GM23248 (cell line): ENCODE data around the gene CAMK2D. TPM values are rescaled to one million over a fixed set of nuclear protein-coding genes. Genes with fewer than 3 reads are reported as not detected.

Experiments used
- DNase-seq: peaks from one replicate; pipeline ENCODE4 v3.0.0-alpha.2; 2015
- H2AFZ ChIP-seq: fragments of 200-600 bp; sonication (generic); 2 replicates; pipeline ENCODE4 v1.6.1; 2016; ENCODE audit warnings: antibody characterized with exemption
- H3F3A ChIP-seq: fragments of 200-600 bp; sonication (generic); 2 replicates; pipeline ENCODE4 v1.6.1; 2016; ENCODE audit warnings: mild to moderate bottlenecking, antibody characterized with exemption, mixed run types; ENCODE audit not compliant: insufficient read depth
- H3K27ac ChIP-seq: fragments of 200-600 bp; sonication (generic); 2 replicates; pipeline ENCODE4 v1.5.1; 2016; ENCODE audit warnings: mild to moderate bottlenecking
- H3K27me3 ChIP-seq: fragments of 200-600 bp; sonication (generic); replicated peaks from 2 replicates; pipeline ENCODE4 v1.6.1; 2016; ENCODE audit warnings: mild to moderate bottlenecking; ENCODE audit not compliant: insufficient read depth
- H3K36me3 ChIP-seq: fragments of 200-600 bp; sonication (generic); 2 replicates; pipeline ENCODE4 v1.6.1; 2016; ENCODE audit warnings: low read depth, mild to moderate bottlenecking
- H3K4me1 ChIP-seq: fragments of 200-600 bp; sonication (generic); 2 replicates; pipeline ENCODE4 v1.6.1; 2016; ENCODE audit warnings: mild to moderate bottlenecking; ENCODE audit not compliant: insufficient read depth
- H3K4me2 ChIP-seq: fragments of 200-600 bp; sonication (generic); one replicate; pipeline ENCODE4 v1.6.1; 2016; ENCODE audit warnings: mild to moderate bottlenecking; ENCODE audit not compliant: unreplicated experiment
- H3K4me3 ChIP-seq: fragments of 200-600 bp; sonication (generic); 2 replicates; pipeline ENCODE4 v1.5.1; 2016; ENCODE audit warnings: mild to moderate bottlenecking
- H3K79me2 ChIP-seq: fragments of 200-600 bp; sonication (generic); 2 replicates; pipeline ENCODE4 v1.6.1; 2016; ENCODE audit warnings: mild to moderate bottlenecking; ENCODE audit not compliant: insufficient read depth
- H3K9ac ChIP-seq: fragments of 200-600 bp; sonication (generic); 2 replicates; pipeline ENCODE4 v1.6.1; 2016; ENCODE audit warnings: mild to moderate bottlenecking
- H3K9me2 ChIP-seq: fragments of 200-600 bp; sonication (generic); 2 replicates; pipeline ENCODE4 v1.6.1; 2016; ENCODE audit warnings: mixed run types, mild to moderate bottlenecking, moderate library complexity; ENCODE audit not compliant: insufficient read depth
- H3K9me3 ChIP-seq: fragments of 200-600 bp; sonication (generic); one replicate; pipeline ENCODE4 v1.6.1; 2017; ENCODE audit warnings: low read depth
- H4K20me1 ChIP-seq: fragments of 200-600 bp; sonication (generic); 2 replicates; pipeline ENCODE4 v1.6.0; 2016; ENCODE audit not compliant: insufficient read depth
- EZH2 ChIP-seq: fragments of 200-600 bp; sonication (generic); IDR thresholded peaks from 2 replicates; pipeline ENCODE4 v1.6.1; 2018; ENCODE audit warnings: antibody characterized with exemption, mild to moderate bottlenecking; ENCODE audit not compliant: insufficient read depth, poor library complexity, severe bottlenecking
- EZH2phosphoT487 ChIP-seq: fragments of 200-600 bp; sonication (generic); IDR thresholded peaks from 2 replicates; pipeline ENCODE4 v1.6.1; 2018; ENCODE audit warnings: antibody characterized with exemption, moderate library complexity, mild to moderate bottlenecking, low read depth; ENCODE audit not compliant: insufficient read depth
- WGBS, 2 experiments: methylation state at CpG; one replicate each; pipeline ENCODE4 v1.1.6; 2015 to 2017; ENCODE audit warnings: low lambda C conversion rate in 2 of 2, low coverage in 1 of 2; ENCODE audit errors: missing lambda C conversion rate in 2 of 2; 5-methylcytosine and 5-hydroxymethylcytosine counted together
- in situ Hi-C: fragments of 300-500 bp; cut with MboI; formaldehyde crosslinking; loops from 2 replicates; pipeline ENCODE4 v1.15.0; 2020
- polyA plus RNA-seq: library from polyadenylated mRNA; unstranded; fragments of >200 nt; fragmentation: Nextera tagmentation; extraction: Ambion mirVana; gene quantifications from 2 replicates; pipeline ENCODE4 v1.2.1, GENCODE V29; 2016
- total RNA-seq: library from RNA; depleted of rRNA; stranded (reverse); fragments of >200 nt; shearing (Covaris generic); gene quantifications from 2 replicates; pipeline ENCODE4 v1.2.3, GENCODE V29; 2014

Gene CAMK2D
- total and polyA plus RNA-seq, 2 experiments from 2014 or later, result 78.8 to 94.5 TPM

GRCh38 chr4:113502476-113502875 lies 259.1 kb downstream of the CAMK2D start:
- Histone ChIP-seq H3K4me3 (no peak overlapping the region), H3K9me3 (no peaks in the 10 kb centered on the region), H3K4me2 (no peak overlapping the region), H3K4me1 (peaks cover 9% of the 10 kb centered on the region), H3K27me3 (no peaks in the 10 kb centered on the region), H3F3A (peaks cover 24% of the 10 kb centered on the region; the same call in 1 of the 2 replicates), H3K9me2 (no peaks in the 10 kb centered on the region), H4K20me1 (no peaks in the 10 kb centered on the region), H3K79me2 (no peaks in the 10 kb centered on the region), H2AFZ (no peak overlapping the region), H3K27ac (no peak overlapping the region), H3K9ac (no peak overlapping the region), H3K36me3 (peaks cover 23% of the 10 kb centered on the region)
- peak; percentile 58 for DNase-seq
- 96 to 98% methylated on average over 1 of the region's 1 CpG for WGBS, 2 experiments
- TF ChIP-seq EZH2 (no peak), EZH2phosphoT487 (no peak)
- in situ Hi-C loops, result no loop called here

GRCh38 chr4:113500424-113500823 lies 261.1 kb downstream of the CAMK2D start:
- Histone ChIP-seq H2AFZ (no peak overlapping the region), H3K4me3 (no peak overlapping the region), H3K27me3 (no peaks in the 10 kb centered on the region), H3K36me3 (peaks cover 16% of the 10 kb centered on the region; the same call in 1 of the 2 replicates), H3K9ac (no peak overlapping the region), H3F3A (peaks cover 24% of the 10 kb centered on the region; the same call in 1 of the 2 replicates), H4K20me1 (no peaks in the 10 kb centered on the region), H3K9me2 (no peaks in the 10 kb centered on the region), H3K4me2 (no peak overlapping the region), H3K9me3 (no peaks in the 10 kb centered on the region), H3K27ac (no peak overlapping the region), H3K79me2 (no peaks in the 10 kb centered on the region), H3K4me1 (peaks cover 9% of the 10 kb centered on the region)
- WGBS, 2 experiments, result 97 to 98% methylated on average over 4 of the region's 4 CpGs
- in situ Hi-C loops, result no loop called here
- no peak for DNase-seq
- no peak for TF ChIP-seq EZH2

- Histone ChIP-seq H3F3A (peaks cover 24% of the 10 kb centered on the region; the same call in 1 of the 2 replicates), H4K20me1 (no peaks in the 10 kb centered on the region), H3K9ac (no peak overlapping the region), H3K4me2 (no peak overlapping the region), H3K36me3 (peaks cover 15% of the 10 kb centered on the region; the same call in 1 of the 2 replicates), H3K27me3 (no peaks in the 10 kb centered on the region), H3K4me3 (no peak overlapping the region), H3K79me2 (no peaks in the 10 kb centered on the region), H3K9me3 (no peaks in the 10 kb centered on the region), H3K27ac (peak overlapping the region; percentile 54), H3K4me1 (peaks cover 9% of the 10 kb centered on the region), H2AFZ (no peak overlapping the region), H3K9me2 (no peaks in the 10 kb centered on the region)
- in situ Hi-C loops, result no loop called here
- DNase-seq, result peak; percentile 85
- TF ChIP-seq EZH2, result no peak
- no peak for TF ChIP-seq EZH2phosphoT487
- 76 to 85% methylated on average over 1 of the region's 1 CpG for whole genome bisulfite sequencing, 2 experiments
Measured at GRCh38 chr4:113499696-113500095, 261.8 kb downstream of the CAMK2D start.

- Histone ChIP-seq H3K9me3 (no peaks in the 10 kb centered on the region), H3K27ac (peak overlapping the region; percentile 54), H3K4me3 (no peak overlapping the region), H3K36me3 (peaks cover 11% of the 10 kb centered on the region; the same call in 1 of the 2 replicates), H3K79me2 (no peaks in the 10 kb centered on the region), H3K4me2 (no peak overlapping the region), H3K27me3 (no peaks in the 10 kb centered on the region), H3F3A (peaks cover 24% of the 10 kb centered on the region; the same call in 1 of the 2 replicates), H3K9ac (no peak overlapping the region), H4K20me1 (no peaks in the 10 kb centered on the region), H3K9me2 (no peaks in the 10 kb centered on the region), H3K4me1 (peaks cover 9% of the 10 kb centered on the region), H2AFZ (no peak overlapping the region)
- no peak for DNase-seq
- TF ChIP-seq EZH2, result no peak
- TF ChIP-seq EZH2phosphoT487, result no peak
- WGBS, 2 experiments, result 100% methylated on average over 1 of the region's 1 CpG
- in situ Hi-C loops, result no loop called here
Measured at GRCh38 chr4:113499166-113499565, 262.4 kb downstream of the CAMK2D start.

GRCh38 chr4:113497154-113497884 lies 264.2 kb downstream of the CAMK2D start:
- Histone ChIP-seq H3K9ac (no peak overlapping the region), H3K79me2 (no peaks in the 10 kb centered on the region), H3F3A (peaks cover 12% of the 10 kb centered on the region; the same call in 1 of the 2 replicates), H3K4me2 (no peak overlapping the region), H2AFZ (no peak overlapping the region), H3K36me3 (peaks cover 11% of the 10 kb centered on the region; the same call in 1 of the 2 replicates), H3K4me3 (no peak overlapping the region), H3K9me3 (no peaks in the 10 kb centered on the region), H3K27ac (no peak overlapping the region), H3K4me1 (peaks cover 9% of the 10 kb centered on the region), H3K9me2 (no peaks in the 10 kb centered on the region), H4K20me1 (no peaks in the 10 kb centered on the region), H3K27me3 (no peaks in the 10 kb centered on the region)
- TF ChIP-seq EZH2 (no peak), EZH2phosphoT487 (no peak)
- 80 to 84% methylated on average over 3 of the region's 3 CpGs for WGBS, 2 experiments
- in situ Hi-C loops, result no loop called here
- DNase-seq, result no peak
